CD4-positive, alpha-beta T cell (primary cell): Measurements from ENCODE around the gene PDE7B. TPM values are rescaled to one million over a fixed set of nuclear protein-coding genes. Genes with fewer than 3 reads are reported as not detected.

Experiments
- ATAC-seq: fragments of 200-7000 bp; cut with Tn5 transposase; one replicate; pipeline ENCODE4 v1.10.0; 2022; ENCODE audit warnings: mild to moderate bottlenecking; ENCODE audit not compliant: poor library complexity
- CTCF ChIA-PET: fragments of 350-600 bp; sonication (Branson Sonifier 250); formaldehyde crosslinking; loops from one replicate; lab custom pipeline; 2021; ENCODE audit warnings: antibody characterized with exemption, inconsistent platforms; lab: Charles Lee
- POLR2A ChIA-PET: fragments of 350-600 bp; sonication (Branson Sonifier 250); formaldehyde crosslinking; loops from one replicate; lab custom pipeline; 2021; ENCODE audit warnings: antibody characterized with exemption, inconsistent platforms; lab: Charles Lee
- DNase-seq, 14 experiments: peaks; one replicate each; pipeline ENCODE4 v3.0.0-alpha.2; 2013 to 2020; ENCODE audit warnings: mixed read lengths in 2 of 14
- H3K27ac ChIP-seq, 2 donors: one replicate each; pipeline versions ENCODE4 v1.5.1 to v1.7.0; 2013; ENCODE audit warnings: low read length in 2 of 2, low read depth in 1 of 2, mild to moderate bottlenecking in 1 of 2
- H3K27me3 ChIP-seq, 2 experiments: 1 replicate in 1 of 2; 2 replicates in 1 of 2; pipeline versions ENCODE4 v1.6.1 to v1.7.0; 2013; ENCODE audit warnings: low read length in 2 of 2, control low read depth in 1 of 2, mild to moderate bottlenecking in 1 of 2, moderate library complexity in 1 of 2; ENCODE audit not compliant: insufficient read depth in 2 of 2, control insufficient read depth in 1 of 2
- H3K36me3 ChIP-seq: one replicate; pipeline ENCODE4 v1.6.1; 2013; ENCODE audit warnings: low read length, control low read depth; ENCODE audit not compliant: insufficient read depth
- H3K4me1 ChIP-seq: one replicate; pipeline ENCODE4 v1.6.1; 2013; ENCODE audit warnings: low read length, control low read depth; ENCODE audit not compliant: insufficient read depth
- H3K4me3 ChIP-seq: one replicate; pipeline ENCODE4 v1.5.1; 2013; ENCODE audit warnings: mild to moderate bottlenecking, low read length, moderate library complexity
- H3K9me3 ChIP-seq, 2 experiments: 1 replicate in 1 of 2; 2 replicates in 1 of 2; pipeline versions ENCODE4 v1.6.1 to v1.7.0; 2013; ENCODE audit warnings: low read length in 2 of 2, mild to moderate bottlenecking in 2 of 2, control low read depth in 1 of 2, moderate library complexity in 1 of 2; ENCODE audit not compliant: control insufficient read depth in 1 of 2, insufficient read depth in 1 of 2
- H3K27ac Mint-ChIP-seq: one replicate; pipeline ENCODE4 v1.8.0; 2020; ENCODE audit warnings: mixed read lengths
- H3K27me3 Mint-ChIP-seq: one replicate; pipeline ENCODE4 v1.8.0; 2021; ENCODE audit warnings: mixed read lengths
- H3K36me3 Mint-ChIP-seq: one replicate; pipeline ENCODE4 v1.8.0; 2021; ENCODE audit warnings: low read depth, mixed read lengths
- H3K4me1 Mint-ChIP-seq: one replicate; pipeline ENCODE4 v1.8.0; 2021; ENCODE audit warnings: low read depth, mixed read lengths
- H3K4me3 Mint-ChIP-seq: one replicate; pipeline ENCODE4 v1.8.0; 2020; ENCODE audit warnings: mild to moderate bottlenecking, mixed read lengths
- H3K9me3 Mint-ChIP-seq: one replicate; pipeline ENCODE4 v1.8.0; 2020; ENCODE audit warnings: mixed read lengths
- CTCF ChIP-seq: fragments of 200-600 bp; IDR thresholded peaks from one replicate; pipeline ENCODE4 v1.8.0; 2022; ENCODE audit warnings: antibody characterized with exemption, mild to moderate bottlenecking
- intact Hi-C, 2 experiments: fragments of 100-400 bp; cut with DNase I in 1 of 2; cut with micrococcal nuclease in 1 of 2; formaldehyde crosslinking; loops; one replicate each; pipeline versions ENCODE4 v1.15.1 to v1.9.0; 2023 to 2025; cut with DNase I, micrococcal nuclease
- total RNA-seq, 174 experiments: library from RNA in 2 of 174; stranded (reverse) in 2 of 174; gene quantifications; one replicate each; pipeline ENCODE4 v1.2.3 and lab custom pipeline; 2021 to 2026

PDE7B gene
- total RNA-seq, 2 experiments from 2014 or later = 0.25 to 0.34 TPM

GRCh38 chr6:136144251-136145023 lies 292.9 kb downstream of the PDE7B start:
- no peak for TF ChIP-seq CTCF
- no peak overlapping the region for H3K4me3 ChIP-seq
- no peaks in the 10 kb centered on the region for H3K9me3 ChIP-seq
- no peaks in the 10 kb centered on the region for H3K27me3 ChIP-seq
- peaks cover 4% of the 10 kb centered on the region for H3K36me3 Mint-ChIP-seq
- POLR2A ChIA-PET = no interaction called here
- no peaks in the 10 kb centered on the region for H3K4me1 Mint-ChIP-seq
- DNase-seq (no peak), ATAC-seq (no peak)
- no peaks in the 10 kb centered on the region for H3K36me3 ChIP-seq
- intact Hi-C loops = no loop called here
- no peak overlapping the region for H3K27ac Mint-ChIP-seq
- no peaks in the 10 kb centered on the region for H3K4me1 ChIP-seq
- no peak overlapping the region for H3K4me3 Mint-ChIP-seq
- CTCF ChIA-PET = no interaction called here
- H3K27ac ChIP-seq = no peak overlapping the region
- H3K27me3 Mint-ChIP-seq = no peaks in the 10 kb centered on the region
- peaks cover 5% of the 10 kb centered on the region for H3K9me3 Mint-ChIP-seq

GRCh38 chr6:136146130-136146529 lies 294.6 kb downstream of the PDE7B start:
- DNase-seq (no peak), ATAC-seq (no peak)
- CTCF ChIA-PET = no interaction called here
- no peak overlapping the region for H3K4me3 ChIP-seq
- no peak overlapping the region for H3K27ac ChIP-seq
- no peaks in the 10 kb centered on the region for H3K9me3 ChIP-seq
- intact Hi-C loops = no loop called here
- TF ChIP-seq CTCF = no peak
- Mint-ChIP-seq H3K4me3 (no peak overlapping the region), H3K9me3 (peaks cover 5% of the 10 kb centered on the region), H3K27me3 (no peaks in the 10 kb centered on the region), H3K27ac (no peak overlapping the region), H3K4me1 (no peaks in the 10 kb centered on the region), H3K36me3 (peaks cover 4% of the 10 kb centered on the region)
- H3K27me3 ChIP-seq = no peaks in the 10 kb centered on the region
- no peaks in the 10 kb centered on the region for H3K4me1 ChIP-seq
- POLR2A ChIA-PET = no interaction called here
- H3K36me3 ChIP-seq = no peaks in the 10 kb centered on the region

GRCh38 chr6:136147342-136147741 lies 295.8 kb downstream of the PDE7B start:
- ATAC-seq (no peak), DNase-seq (no peak)
- no peaks in the 10 kb centered on the region for H3K27me3 Mint-ChIP-seq
- no peak for TF ChIP-seq CTCF
- intact Hi-C loops = no loop called here
- H3K36me3 Mint-ChIP-seq = peaks cover 4% of the 10 kb centered on the region
- POLR2A ChIA-PET = no interaction called here
- H3K9me3 Mint-ChIP-seq = no peaks in the 10 kb centered on the region
- H3K9me3 ChIP-seq = no peaks in the 10 kb centered on the region
- no peak overlapping the region for H3K27ac ChIP-seq
- H3K4me1 ChIP-seq = no peaks in the 10 kb centered on the region
- H3K36me3 ChIP-seq = no peaks in the 10 kb centered on the region
- no peak overlapping the region for H3K27ac Mint-ChIP-seq
- CTCF ChIA-PET = no interaction called here
- no peaks in the 10 kb centered on the region for H3K4me1 Mint-ChIP-seq
- H3K4me3 ChIP-seq = no peak overlapping the region
- H3K4me3 Mint-ChIP-seq = no peak overlapping the region
- H3K27me3 ChIP-seq = no peaks in the 10 kb centered on the region
